ENCODE data around the gene SULT1C2.

SULT1C2 gene

GRCh38 chr2:108270768-108271506 lies 17.8 kb upstream of the SULT1C2 start:
- Histone ChIP-seq H3K27me3 (ENCODE audit: insufficient read depth, poor library complexity, severe bottlenecking) (no peaks in the 10 kb centered on the region), H3K27ac (replicated peaks) (no peak overlapping the region), H3K4me3 (replicated peaks; ENCODE audit: insufficient read depth, low read length) (no peak overlapping the region)
- no peak for DNase-seq (ENCODE audit: low read depth in 1 of 2, low spot score in 1 of 2)
- TF ChIP-seq POLR2AphosphoS5 (IDR thresholded peaks at IDR 0.05; ENCODE audit: low read depth) (no peak), GABPA (IDR thresholded peaks at IDR 0.05; ENCODE audit: low read depth) (no peak), SPI1 (IDR thresholded peaks at IDR 0.05; ENCODE audit: borderline replicate concordance, low read depth) (no peak)
- TF ChIP-seq, protein P1, sequence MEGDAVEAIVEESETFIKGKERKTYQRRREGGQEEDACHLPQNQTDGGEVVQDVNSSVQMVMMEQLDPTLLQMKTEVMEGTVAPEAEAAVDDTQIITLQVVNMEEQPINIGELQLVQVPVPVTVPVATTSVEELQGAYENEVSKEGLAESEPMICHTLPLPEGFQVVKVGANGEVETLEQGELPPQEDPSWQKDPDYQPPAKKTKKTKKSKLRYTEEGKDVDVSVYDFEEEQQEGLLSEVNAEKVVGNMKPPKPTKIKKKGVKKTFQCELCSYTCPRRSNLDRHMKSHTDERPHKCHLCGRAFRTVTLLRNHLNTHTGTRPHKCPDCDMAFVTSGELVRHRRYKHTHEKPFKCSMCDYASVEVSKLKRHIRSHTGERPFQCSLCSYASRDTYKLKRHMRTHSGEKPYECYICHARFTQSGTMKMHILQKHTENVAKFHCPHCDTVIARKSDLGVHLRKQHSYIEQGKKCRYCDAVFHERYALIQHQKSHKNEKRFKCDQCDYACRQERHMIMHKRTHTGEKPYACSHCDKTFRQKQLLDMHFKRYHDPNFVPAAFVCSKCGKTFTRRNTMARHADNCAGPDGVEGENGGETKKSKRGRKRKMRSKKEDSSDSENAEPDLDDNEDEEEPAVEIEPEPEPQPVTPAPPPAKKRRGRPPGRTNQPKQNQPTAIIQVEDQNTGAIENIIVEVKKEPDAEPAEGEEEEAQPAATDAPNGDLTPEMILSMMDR (IDR thresholded peaks at IDR 0.05; ENCODE audit: insufficient read depth, low read length) = no peak
- TF ChIP-seq, protein P2, sequence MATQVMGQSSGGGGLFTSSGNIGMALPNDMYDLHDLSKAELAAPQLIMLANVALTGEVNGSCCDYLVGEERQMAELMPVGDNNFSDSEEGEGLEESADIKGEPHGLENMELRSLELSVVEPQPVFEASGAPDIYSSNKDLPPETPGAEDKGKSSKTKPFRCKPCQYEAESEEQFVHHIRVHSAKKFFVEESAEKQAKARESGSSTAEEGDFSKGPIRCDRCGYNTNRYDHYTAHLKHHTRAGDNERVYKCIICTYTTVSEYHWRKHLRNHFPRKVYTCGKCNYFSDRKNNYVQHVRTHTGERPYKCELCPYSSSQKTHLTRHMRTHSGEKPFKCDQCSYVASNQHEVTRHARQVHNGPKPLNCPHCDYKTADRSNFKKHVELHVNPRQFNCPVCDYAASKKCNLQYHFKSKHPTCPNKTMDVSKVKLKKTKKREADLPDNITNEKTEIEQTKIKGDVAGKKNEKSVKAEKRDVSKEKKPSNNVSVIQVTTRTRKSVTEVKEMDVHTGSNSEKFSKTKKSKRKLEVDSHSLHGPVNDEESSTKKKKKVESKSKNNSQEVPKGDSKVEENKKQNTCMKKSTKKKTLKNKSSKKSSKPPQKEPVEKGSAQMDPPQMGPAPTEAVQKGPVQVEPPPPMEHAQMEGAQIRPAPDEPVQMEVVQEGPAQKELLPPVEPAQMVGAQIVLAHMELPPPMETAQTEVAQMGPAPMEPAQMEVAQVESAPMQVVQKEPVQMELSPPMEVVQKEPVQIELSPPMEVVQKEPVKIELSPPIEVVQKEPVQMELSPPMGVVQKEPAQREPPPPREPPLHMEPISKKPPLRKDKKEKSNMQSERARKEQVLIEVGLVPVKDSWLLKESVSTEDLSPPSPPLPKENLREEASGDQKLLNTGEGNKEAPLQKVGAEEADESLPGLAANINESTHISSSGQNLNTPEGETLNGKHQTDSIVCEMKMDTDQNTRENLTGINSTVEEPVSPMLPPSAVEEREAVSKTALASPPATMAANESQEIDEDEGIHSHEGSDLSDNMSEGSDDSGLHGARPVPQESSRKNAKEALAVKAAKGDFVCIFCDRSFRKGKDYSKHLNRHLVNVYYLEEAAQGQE (IDR thresholded peaks at IDR 0.05; ENCODE audit: insufficient replicate concordance, low read depth) = no peak

GRCh38 chr2:108271691-108272253 lies 16.9 kb upstream of the SULT1C2 start:
- DNase-seq (ENCODE audit: low read depth in 1 of 2, low spot score in 1 of 2) = no peak
- no peaks in the 10 kb centered on the region for H3K27me3 ChIP-seq (ENCODE audit: insufficient read depth, poor library complexity, severe bottlenecking)
- no peak for TF ChIP-seq SPI1 (IDR thresholded peaks at IDR 0.05; ENCODE audit: borderline replicate concordance, low read depth)
- TF ChIP-seq POLR2AphosphoS5 (IDR thresholded peaks at IDR 0.05; ENCODE audit: low read depth) = no peak
- TF ChIP-seq, protein P2 (IDR thresholded peaks at IDR 0.05; ENCODE audit: insufficient replicate concordance, low read depth) = no peak
- no peak for TF ChIP-seq GABPA (IDR thresholded peaks at IDR 0.05; ENCODE audit: low read depth)
- TF ChIP-seq, protein P1 (IDR thresholded peaks at IDR 0.05; ENCODE audit: insufficient read depth, low read length) = no peak
- no peak overlapping the region for H3K4me3 ChIP-seq (replicated peaks; ENCODE audit: insufficient read depth, low read length)
- H3K27ac ChIP-seq (replicated peaks) = no peak overlapping the region

DNA sequence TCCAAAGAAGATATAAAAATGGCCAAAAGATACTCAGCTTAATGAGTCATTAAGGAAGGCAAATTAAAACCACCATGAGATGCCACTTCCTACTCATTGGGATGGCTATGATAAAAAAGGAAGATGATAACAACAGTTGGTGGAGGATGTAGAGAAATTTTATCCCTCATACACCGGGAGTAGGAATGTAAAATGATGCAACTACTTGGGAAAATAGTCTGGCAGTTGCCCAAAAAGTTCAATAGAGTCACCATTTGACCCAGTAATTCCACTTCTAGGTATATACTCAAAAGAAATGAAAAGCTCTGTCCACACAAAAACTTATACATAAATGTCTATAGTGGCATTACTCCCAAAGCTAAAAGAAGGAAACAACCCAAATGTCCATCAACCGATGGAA lies 10.1 kb upstream of the SULT1C2 start:
- Histone ChIP-seq H3K27ac (replicated peaks) (no peak overlapping the region), H3K27me3 (ENCODE audit: insufficient read depth, poor library complexity, severe bottlenecking) (no peaks in the 10 kb centered on the region), H3K4me3 (replicated peaks; ENCODE audit: insufficient read depth, low read length) (no peak overlapping the region)
- no peak for DNase-seq (ENCODE audit: low read depth in 1 of 2, low spot score in 1 of 2)
- no peak for TF ChIP-seq SPI1 (IDR thresholded peaks at IDR 0.05; ENCODE audit: borderline replicate concordance, low read depth)

DNA sequence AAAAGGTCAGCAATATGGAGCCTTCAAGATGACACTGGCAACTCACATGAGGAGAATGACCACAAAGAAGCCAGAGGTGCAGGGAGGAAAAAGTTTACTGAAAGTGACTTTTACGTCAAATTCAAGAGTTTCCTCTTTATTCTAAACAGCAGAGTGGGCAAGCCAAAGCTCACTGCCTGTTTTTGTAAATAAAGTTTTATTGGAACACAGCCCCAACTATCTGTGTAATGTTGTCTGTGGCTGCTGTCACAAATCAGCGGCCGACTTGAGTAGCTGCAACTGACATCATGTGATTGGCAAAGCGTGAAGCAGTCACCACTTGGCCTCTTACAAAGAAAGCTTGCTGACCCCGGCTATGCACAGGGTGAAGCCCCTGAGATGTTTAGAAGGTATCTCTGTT lies 9.2 kb upstream of the SULT1C2 start:
- H3K27ac ChIP-seq (replicated peaks) = no peak overlapping the region
- no peak overlapping the region for H3K4me3 ChIP-seq (replicated peaks; ENCODE audit: insufficient read depth, low read length)
- no peak for TF ChIP-seq SPI1 (IDR thresholded peaks at IDR 0.05; ENCODE audit: borderline replicate concordance, low read depth)
- no peak for TF ChIP-seq POLR2AphosphoS5 (IDR thresholded peaks at IDR 0.05; ENCODE audit: low read depth)
- TF ChIP-seq, protein P2 (IDR thresholded peaks at IDR 0.05; ENCODE audit: insufficient replicate concordance, low read depth) = no peak
- TF ChIP-seq, protein P1 (IDR thresholded peaks at IDR 0.05; ENCODE audit: insufficient read depth, low read length) = no peak
- no peak for TF ChIP-seq GABPA (IDR thresholded peaks at IDR 0.05; ENCODE audit: low read depth)
- DNase-seq (ENCODE audit: low read depth in 1 of 2, low spot score in 1 of 2) = no peak
- no peaks in the 10 kb centered on the region for H3K27me3 ChIP-seq (ENCODE audit: insufficient read depth, poor library complexity, severe bottlenecking)

All from HL-60 (cell line).